ENCODE data around the gene NR2E1. TPM values are rescaled to one million over a fixed set of nuclear protein-coding genes. Genes with fewer than 3 reads are reported as not detected.

NR2E1 gene
- total and polyA plus RNA-seq, 7 donors, result not detected

GRCh38 chr6:108194503-108194902, 28.7 kb downstream of the NR2E1 start:
- no peak for DNase-seq
- H3K36me3 ChIP-seq, result no peaks in the 10 kb centered on the region
- H3K27me3 ChIP-seq, result no peaks in the 10 kb centered on the region
- H3K27ac ChIP-seq, result no peak overlapping the region
- no peaks in the 10 kb centered on the region for H3K9me3 ChIP-seq
- TF ChIP-seq EP300 (IDR thresholded peaks at IDR 0.05) (no peak), CTCF (IDR thresholded peaks at IDR 0.05) (no peak), POLR2AphosphoS5 (IDR thresholded peaks at IDR 0.05) (no peak), POLR2A (IDR thresholded peaks at IDR 0.05) (no peak)
- intact Hi-C loops (cut with DNase I), result no loop called here
- no peaks in the 10 kb centered on the region for H3K4me1 ChIP-seq
- 91 to 94% methylated on average over 8 of the region's 8 CpGs for WGBS, 2 donors
- no peak overlapping the region for H3K4me3 ChIP-seq

GRCh38 chr6:108195209-108195608, 29.4 kb downstream of the NR2E1 start:
- no peaks in the 10 kb centered on the region for H3K9me3 ChIP-seq
- no peaks in the 10 kb centered on the region for H3K36me3 ChIP-seq
- no peaks in the 10 kb centered on the region for H3K27me3 ChIP-seq
- TF ChIP-seq POLR2AphosphoS5 (IDR thresholded peaks at IDR 0.05) (no peak), POLR2A (IDR thresholded peaks at IDR 0.05) (no peak), CTCF (IDR thresholded peaks at IDR 0.05) (no peak), EP300 (IDR thresholded peaks at IDR 0.05) (no peak)
- DNase-seq, result no peak
- WGBS, 2 donors, result 94 to 97% methylated on average over 3 of the region's 3 CpGs
- no peak overlapping the region for H3K27ac ChIP-seq
- intact Hi-C loops (cut with DNase I), result no loop called here
- H3K4me3 ChIP-seq, result no peak overlapping the region
- H3K4me1 ChIP-seq, result no peaks in the 10 kb centered on the region

GRCh38 chr6:108198761-108199498, 33.1 kb downstream of the NR2E1 start:
- DNase-seq, result no peak
- H3K4me1 ChIP-seq, result no peaks in the 10 kb centered on the region
- H3K27me3 ChIP-seq, result no peaks in the 10 kb centered on the region
- no peak overlapping the region for H3K4me3 ChIP-seq
- no peaks in the 10 kb centered on the region for H3K9me3 ChIP-seq
- no peaks in the 10 kb centered on the region for H3K36me3 ChIP-seq
- 85% methylated on average over 19 of the region's 19 CpGs for WGBS, 2 donors
- no peak for TF ChIP-seq POLR2A (IDR thresholded peaks at IDR 0.05)
- no peak for TF ChIP-seq POLR2AphosphoS5 (IDR thresholded peaks at IDR 0.05)
- TF ChIP-seq CTCF (IDR thresholded peaks at IDR 0.05), result no peak
- no peak for TF ChIP-seq EP300 (IDR thresholded peaks at IDR 0.05)
- intact Hi-C loops (cut with DNase I), result no loop called here
- H3K27ac ChIP-seq, result no peak overlapping the region

GRCh38 chr6:108200186-108200585, 34.4 kb downstream of the NR2E1 start:
- Histone ChIP-seq H3K27ac (no peak overlapping the region), H3K9me3 (no peaks in the 10 kb centered on the region), H3K4me1 (no peaks in the 10 kb centered on the region), H3K4me3 (no peak overlapping the region), H3K27me3 (no peaks in the 10 kb centered on the region), H3K36me3 (no peaks in the 10 kb centered on the region)
- TF ChIP-seq CTCF (IDR thresholded peaks at IDR 0.05) (no peak), EP300 (IDR thresholded peaks at IDR 0.05) (no peak), POLR2AphosphoS5 (IDR thresholded peaks at IDR 0.05) (no peak), POLR2A (IDR thresholded peaks at IDR 0.05) (no peak)
- WGBS, 2 donors, result 94 to 95% methylated on average over 8 of the region's 8 CpGs
- intact Hi-C loops (cut with DNase I), result no loop called here
- DNase-seq, result no peak

GRCh38 chr6:108200631-108201030, 34.8 kb downstream of the NR2E1 start:
- H3K36me3 ChIP-seq, result no peaks in the 10 kb centered on the region
- no peaks in the 10 kb centered on the region for H3K9me3 ChIP-seq
- TF ChIP-seq EP300 (IDR thresholded peaks at IDR 0.05) (no peak), CTCF (IDR thresholded peaks at IDR 0.05) (no peak), POLR2A (IDR thresholded peaks at IDR 0.05) (no peak), POLR2AphosphoS5 (IDR thresholded peaks at IDR 0.05) (no peak)
- H3K4me3 ChIP-seq, result no peak overlapping the region
- intact Hi-C loops (cut with DNase I), result no loop called here
- no peak for DNase-seq
- H3K4me1 ChIP-seq, result no peaks in the 10 kb centered on the region
- no peaks in the 10 kb centered on the region for H3K27me3 ChIP-seq
- no peak overlapping the region for H3K27ac ChIP-seq
- 58 to 80% methylated on average over 7 of the region's 7 CpGs for WGBS, 2 donors
